Measurements from ENCODE around the gene SCAF4. TPM values are rescaled to one million over a fixed set of nuclear protein-coding genes. Genes with fewer than 3 reads are reported as not detected.

The SCAF4 gene
- total RNA-seq, 1 donor from 2014 or later, result 2.8 TPM

GRCh38 chr21:31713973-31714740, 17.8 kb downstream of the SCAF4 start:
- no peak for DNase-seq (ENCODE audit: low read depth, low spot score)

GRCh38 chr21:31713115-31713514, 18.8 kb downstream of the SCAF4 start:
- DNase-seq (ENCODE audit: low read depth, low spot score), result no peak

- no peak for DNase-seq (ENCODE audit: low read depth, low spot score)
Measured at GRCh38 chr21:31711745-31712285, 20.1 kb downstream of the SCAF4 start.

GRCh38 chr21:31711326-31711725, 20.6 kb downstream of the SCAF4 start:
- DNase-seq (ENCODE audit: low read depth, low spot score), result no peak

GRCh38 chr21:31710586-31710985, 21.3 kb downstream of the SCAF4 start:
- DNase-seq (ENCODE audit: low read depth, low spot score), result no peak

GRCh38 chr21:31708541-31708940, 23.4 kb downstream of the SCAF4 start:
- no peak for DNase-seq (ENCODE audit: low read depth, low spot score)

GRCh38 chr21:31707499-31707898, 24.4 kb downstream of the SCAF4 start:
- DNase-seq (ENCODE audit: low read depth, low spot score), result no peak

- DNase-seq (ENCODE audit: low read depth, low spot score), result no peak
Measured at GRCh38 chr21:31706562-31706961, 25.4 kb downstream of the SCAF4 start.

GRCh38 chr21:31700040-31700439, 31.9 kb downstream of the SCAF4 start:
- no peak for DNase-seq (ENCODE audit: low read depth, low spot score)

GRCh38 chr21:31698461-31698860, 33.5 kb downstream of the SCAF4 start:
- DNase-seq (ENCODE audit: low read depth, low spot score), result no peak

GRCh38 chr21:31696424-31696823, 35.5 kb downstream of the SCAF4 start:
- DNase-seq (ENCODE audit: low read depth, low spot score), result no peak

GRCh38 chr21:31693222-31693621, 38.7 kb downstream of the SCAF4 start:
- DNase-seq (ENCODE audit: low read depth, low spot score), result no peak

- DNase-seq (ENCODE audit: low read depth, low spot score), result no peak
Measured at GRCh38 chr21:31688603-31689368, 43.1 kb downstream of the SCAF4 start.

- DNase-seq (ENCODE audit: low read depth, low spot score), result no peak
Measured at GRCh38 chr21:31687108-31687507, 44.8 kb downstream of the SCAF4 start.

GRCh38 chr21:31686272-31686915, 45.5 kb downstream of the SCAF4 start:
- DNase-seq (ENCODE audit: low read depth, low spot score), result no peak

GRCh38 chr21:31684918-31685317, 47.0 kb downstream of the SCAF4 start:
- no peak for DNase-seq (ENCODE audit: low read depth, low spot score)

- DNase-seq (ENCODE audit: low read depth, low spot score), result no peak
Measured at GRCh38 chr21:31683029-31683428, 48.9 kb downstream of the SCAF4 start.

GRCh38 chr21:31682620-31683019, 49.3 kb downstream of the SCAF4 start:
- DNase-seq (ENCODE audit: low read depth, low spot score), result no peak

- no peak for DNase-seq (ENCODE audit: low read depth, low spot score)
Measured at GRCh38 chr21:31678478-31678877, 53.4 kb downstream of the SCAF4 start.

- DNase-seq (ENCODE audit: low read depth, low spot score), result no peak
Measured at GRCh38 chr21:31677047-31677446, 54.9 kb downstream of the SCAF4 start.

- DNase-seq (ENCODE audit: low read depth, low spot score), result no peak
Measured at GRCh38 chr21:31675960-31676359, 56.0 kb downstream of the SCAF4 start.

GRCh38 chr21:31675318-31675717, 56.6 kb downstream of the SCAF4 start:
- DNase-seq (ENCODE audit: low read depth, low spot score), result no peak
